Large intestine (tissue), 3 donors: ENCODE results near the gene SUPT16H. TPM values are rescaled to one million over a fixed set of nuclear protein-coding genes. Genes with fewer than 3 reads are reported as not detected.

Experiments used
- DNase-seq, 2 donors: peaks; one replicate each; pipeline versions ENCODE4 v3.0.0 to v3.0.0-alpha.2; 2013
- H3K27ac ChIP-seq: one replicate; pipeline ENCODE4 v1.5.1; 2013; ENCODE audit warnings: low read length
- H3K27me3 ChIP-seq: 2 replicates; pipeline ENCODE4 v1.6.1; 2013; ENCODE audit warnings: low read length; ENCODE audit not compliant: control insufficient read depth, insufficient read depth
- H3K36me3 ChIP-seq: 2 replicates; pipeline ENCODE4 v1.6.1; 2013; ENCODE audit warnings: low read length; ENCODE audit not compliant: control insufficient read depth, insufficient read depth
- H3K4me1 ChIP-seq: one replicate; pipeline ENCODE4 v1.6.1; 2013; ENCODE audit warnings: low read length; ENCODE audit not compliant: control insufficient read depth, insufficient read depth
- H3K4me3 ChIP-seq: one replicate; pipeline ENCODE4 v1.5.1; 2013; ENCODE audit warnings: low read length
- H3K9me3 ChIP-seq: one replicate; pipeline ENCODE4 v1.6.1; 2013; ENCODE audit warnings: mild to moderate bottlenecking, low read depth, low read length, moderate library complexity; ENCODE audit not compliant: control insufficient read depth
- WGBS: methylation state at CpG from one replicate; pipeline ENCODE4 v1.1.5; 2013; ENCODE audit warnings: low lambda C conversion rate; ENCODE audit not compliant: insufficient coverage; 5-methylcytosine and 5-hydroxymethylcytosine counted together
- polyA plus RNA-seq: library from polyadenylated mRNA; unstranded; fragments of 120-200 nt; gene quantifications from one replicate; pipeline ENCODE4 v1.2.1, GENCODE V29; 2013

The SUPT16H gene
- polyA plus RNA-seq, 1 donor: 81.9 TPM

DNA sequence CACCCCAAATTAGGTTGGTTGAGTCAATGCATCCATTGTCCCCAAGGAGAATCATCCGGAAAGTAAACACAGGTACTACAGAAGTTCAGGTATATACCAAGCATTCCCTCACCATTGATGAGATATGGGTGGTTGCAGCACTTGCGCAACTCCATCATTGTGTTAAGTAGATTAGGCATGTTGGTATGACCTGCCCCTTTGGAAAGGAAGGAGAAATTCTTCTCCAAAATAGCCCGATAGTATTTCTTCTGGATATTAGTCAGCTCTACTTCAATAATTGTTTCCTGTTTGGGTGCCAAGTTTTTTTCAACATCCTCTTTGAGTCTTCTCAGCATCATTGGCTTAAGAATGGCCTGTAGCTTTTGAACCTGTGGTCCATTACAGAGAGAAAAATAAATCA is 21.3 kb upstream of the SUPT16H start:
- no peak overlapping the region for H3K4me3 ChIP-seq
- H3K36me3 ChIP-seq: peaks cover 88% of the 10 kb centered on the region
- H3K9me3 ChIP-seq: no peaks in the 10 kb centered on the region
- H3K27ac ChIP-seq: no peak overlapping the region
- DNase-seq: no peak
- H3K27me3 ChIP-seq: no peaks in the 10 kb centered on the region
- no peaks in the 10 kb centered on the region for H3K4me1 ChIP-seq
- 100% methylated on average over 1 of the region's 3 CpGs for WGBS

- Histone ChIP-seq H3K4me3 (no peak overlapping the region), H3K27me3 (no peaks in the 10 kb centered on the region), H3K9me3 (no peaks in the 10 kb centered on the region), H3K27ac (no peak overlapping the region), H3K36me3 (peaks cover 90% of the 10 kb centered on the region), H3K4me1 (no peaks in the 10 kb centered on the region)
- WGBS: no CpG with 5 or more reads among the region's 5 CpGs
- DNase-seq: no peak
These were observed 15.6 kb upstream of the SUPT16H start for GRCh38 chr14:21399311-21399870.

GRCh38 chr14:21398901-21399300 is 15.1 kb upstream of the SUPT16H start:
- no CpG with 5 or more reads among the region's 4 CpGs for WGBS
- no peak for DNase-seq

GRCh38 chr14:21395450-21395849 is 11.6 kb upstream of the SUPT16H start:
- Histone ChIP-seq H3K27ac (no peak overlapping the region), H3K4me3 (no peak overlapping the region), H3K9me3 (no peaks in the 10 kb centered on the region), H3K4me1 (no peaks in the 10 kb centered on the region), H3K27me3 (no peaks in the 10 kb centered on the region), H3K36me3 (peaks cover 90% of the 10 kb centered on the region)
- 0% methylated on average over 1 of the region's 1 CpG for WGBS
- no peak for DNase-seq

More at GRCh38 chr14:21398901-21399300, 15.1 kb upstream of the SUPT16H start:
- Histone ChIP-seq H3K27ac (no peak overlapping the region), H3K36me3 (peaks cover 92% of the 10 kb centered on the region), H3K4me1 (no peaks in the 10 kb centered on the region), H3K4me3 (no peak overlapping the region), H3K9me3 (no peaks in the 10 kb centered on the region), H3K27me3 (no peaks in the 10 kb centered on the region)

GRCh38 chr14:21385188-21385904 is 1.5 kb upstream of the SUPT16H start:
- H3K27ac ChIP-seq: peak overlapping the region; percentile 89
- peak in 1 of 2 donors; percentile 24 for DNase-seq
- H3K9me3 ChIP-seq: no peaks in the 10 kb centered on the region
- no peaks in the 10 kb centered on the region for H3K27me3 ChIP-seq
- WGBS: 0% methylated on average over 1 of the region's 7 CpGs
- H3K4me3 ChIP-seq: no peak overlapping the region
- H3K36me3 ChIP-seq: peaks cover 30% of the 10 kb centered on the region
- H3K4me1 ChIP-seq: peaks cover 6% of the 10 kb centered on the region

DNA sequence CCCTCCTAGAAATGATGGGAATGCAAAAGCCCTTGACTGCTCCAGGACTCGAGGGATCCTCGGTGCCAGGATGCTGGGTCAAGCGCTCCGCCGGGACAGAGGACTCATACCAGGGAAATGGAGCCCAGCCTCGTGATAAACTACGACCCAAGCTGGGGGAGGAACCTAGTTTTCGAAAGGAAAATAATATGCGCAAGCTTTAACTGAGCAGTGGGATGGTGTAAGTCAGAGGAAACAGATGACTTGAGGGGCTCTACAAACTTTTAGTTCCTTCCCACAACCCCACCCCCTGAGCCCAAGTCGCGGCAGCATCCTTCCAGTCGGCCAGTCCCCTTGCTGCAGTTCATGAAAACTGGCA is 654 bp upstream of the SUPT16H start:
- Histone ChIP-seq H3K27me3 (no peaks in the 10 kb centered on the region), H3K4me3 (peak overlapping the region; percentile 81), H3K36me3 (peaks cover 22% of the 10 kb centered on the region), H3K27ac (peak overlapping the region; percentile 89), H3K4me1 (peaks cover 6% of the 10 kb centered on the region), H3K9me3 (no peaks in the 10 kb centered on the region)
- WGBS: no CpG with 5 or more reads among the region's 12 CpGs
- DNase-seq: no peak

GRCh38 chr14:21382886-21383847 is 652 bp downstream of the SUPT16H start:
- Histone ChIP-seq H3K27me3 (no peaks in the 10 kb centered on the region), H3K27ac (peak overlapping the region; percentile 89), H3K4me3 (peak overlapping the region; percentile 81), H3K36me3 (peaks cover 10% of the 10 kb centered on the region), H3K9me3 (no peaks in the 10 kb centered on the region), H3K4me1 (peaks cover 6% of the 10 kb centered on the region)
- peak; percentile 9 to 60 for DNase-seq
- 0% methylated on average over 3 of the region's 39 CpGs for WGBS

DNA sequence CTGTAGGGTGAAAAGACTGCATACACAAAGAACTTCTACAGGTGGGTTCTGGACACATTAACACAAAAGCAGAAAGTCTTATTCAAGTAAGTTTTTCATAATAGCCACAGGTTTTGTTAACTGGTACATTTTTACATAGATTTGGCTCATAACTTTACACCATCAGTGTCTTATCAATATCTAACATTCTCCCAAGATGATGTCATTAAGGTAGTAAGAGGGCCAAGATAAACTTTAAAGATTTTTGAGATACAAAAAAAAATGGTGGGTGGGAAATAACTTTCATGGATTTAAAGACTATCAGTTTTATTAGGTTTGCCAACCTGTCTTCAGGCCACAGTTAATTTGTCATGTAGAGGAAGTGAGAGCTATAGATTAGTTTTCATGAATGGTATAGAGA is 1.7 kb downstream of the SUPT16H start:
- no peak for DNase-seq
- Histone ChIP-seq H3K36me3 (peaks cover 15% of the 10 kb centered on the region), H3K27ac (no peak overlapping the region), H3K27me3 (no peaks in the 10 kb centered on the region), H3K9me3 (no peaks in the 10 kb centered on the region), H3K4me3 (no peak overlapping the region), H3K4me1 (peaks cover 6% of the 10 kb centered on the region)

DNA sequence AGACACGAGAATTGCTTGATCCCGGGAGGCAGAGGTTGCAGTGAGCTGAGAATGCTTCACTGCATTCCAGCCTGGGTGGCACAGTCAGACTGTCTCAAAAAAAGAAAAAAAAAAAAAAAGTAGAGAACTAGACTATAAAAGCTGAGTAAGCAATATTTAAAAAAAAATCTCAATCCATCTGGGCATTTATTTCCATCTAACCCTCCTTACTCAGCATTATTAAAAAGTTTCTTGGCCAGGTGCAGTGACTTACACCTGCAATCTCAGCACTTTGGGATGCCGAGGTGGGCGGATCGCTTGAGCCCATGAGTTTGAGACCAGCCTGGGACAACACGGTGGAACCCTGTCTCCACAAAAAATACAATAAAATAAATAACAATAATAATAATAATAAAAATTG is 4.5 kb downstream of the SUPT16H start:
- DNase-seq: no peak
- H3K27me3 ChIP-seq: no peaks in the 10 kb centered on the region
- WGBS: no CpG with 5 or more reads among the region's 6 CpGs

DNA sequence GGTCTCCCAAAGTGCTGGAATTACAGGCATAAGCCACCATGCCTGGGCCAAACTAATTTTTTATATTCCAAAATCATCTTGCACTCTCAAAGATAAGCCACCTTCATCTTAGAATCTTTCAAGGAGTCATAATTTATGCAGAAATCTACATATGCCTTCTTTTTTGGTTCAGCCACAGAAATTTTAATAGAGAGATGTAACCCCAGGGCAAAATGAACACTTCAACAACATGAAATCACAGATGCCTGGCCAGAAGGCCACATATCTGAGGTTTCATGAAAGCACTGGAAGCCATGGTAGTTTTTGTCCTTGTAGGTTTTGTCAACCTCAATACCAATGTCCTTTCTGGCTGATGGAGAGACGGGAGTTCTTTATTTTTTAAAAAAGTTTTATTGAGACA is 9.8 kb downstream of the SUPT16H start:
- no peak for DNase-seq
- Histone ChIP-seq H3K27ac (no peak overlapping the region), H3K27me3 (no peaks in the 10 kb centered on the region), H3K4me3 (no peak overlapping the region), H3K36me3 (peaks cover 32% of the 10 kb centered on the region), H3K9me3 (no peaks in the 10 kb centered on the region), H3K4me1 (no peaks in the 10 kb centered on the region)
- WGBS: 83% methylated on average over 1 of the region's 1 CpG

More for the DNA sequence above, 4.5 kb downstream of the SUPT16H start:
- Histone ChIP-seq H3K36me3 (peaks cover 6% of the 10 kb centered on the region), H3K9me3 (no peaks in the 10 kb centered on the region), H3K4me3 (no peak overlapping the region), H3K4me1 (peaks cover 6% of the 10 kb centered on the region), H3K27ac (no peak overlapping the region)
